Lung (tissue), 12 donors: ENCODE results near the gene EDC4. TPM values are rescaled to one million over a fixed set of nuclear protein-coding genes. Genes with fewer than 3 reads are reported as not detected.

ENCODE experiments used
- ATAC-seq: fragments of 200-7000 bp; cut with Tn5 transposase; one replicate; pipeline ENCODE4 v1.9.1; 2020; ENCODE audit warnings: moderate number of reproducible peaks; ENCODE audit not compliant: insufficient read depth, low FRiP score
- DNase-seq, 3 donors: peaks; one replicate each; pipeline ENCODE4 v3.0.0-alpha.2; 2013 to 2017
- H3K27ac ChIP-seq, 2 donors: one replicate each; pipeline ENCODE4 v1.5.1; 2013; ENCODE audit warnings: mild to moderate bottlenecking in 2 of 2, moderate library complexity in 2 of 2, control low read depth in 1 of 2, inconsistent platforms in 1 of 2, low read depth in 1 of 2, low read length in 1 of 2
- H3K27me3 ChIP-seq, 3 donors: one replicate each; pipeline ENCODE4 v1.5.1; 2013; ENCODE audit warnings: low read length in 2 of 3; ENCODE audit not compliant: control insufficient read depth in 3 of 3, insufficient read depth in 3 of 3
- H3K36me3 ChIP-seq, 4 donors: one replicate each; pipeline ENCODE4 v1.5.1; 2013; ENCODE audit warnings: low read length in 4 of 4, mild to moderate bottlenecking in 1 of 4, moderate library complexity in 1 of 4; ENCODE audit not compliant: control insufficient read depth in 4 of 4, insufficient read depth in 4 of 4
- H3K4me1 ChIP-seq, 5 donors: one replicate each; pipeline ENCODE4 v1.5.1; 2013; ENCODE audit warnings: low read length in 5 of 5, mild to moderate bottlenecking in 2 of 5, moderate library complexity in 1 of 5; ENCODE audit not compliant: control insufficient read depth in 5 of 5, insufficient read depth in 5 of 5
- H3K4me3 ChIP-seq: one replicate; pipeline ENCODE4 v1.5.1; 2013; ENCODE audit warnings: mild to moderate bottlenecking, control low read depth, moderate library complexity
- H3K9ac ChIP-seq, 2 donors: one replicate each; pipeline ENCODE4 v1.5.1; 2013; ENCODE audit warnings: low read length in 2 of 2, control low read depth in 1 of 2; ENCODE audit not compliant: insufficient read depth in 1 of 2
- H3K9me3 ChIP-seq, 4 donors: one replicate each; pipeline ENCODE4 v1.5.1; 2013; ENCODE audit warnings: low read length in 3 of 4, mild to moderate bottlenecking in 1 of 4, moderate library complexity in 1 of 4; ENCODE audit not compliant: control insufficient read depth in 4 of 4, insufficient read depth in 3 of 4
- WGBS, 2 donors: extraction: QIAGEN DNeasy Blood & Tissue Kit; methylation state at CpG; one replicate each; pipeline ENCODE4 v1.1.7; 2013; 5-methylcytosine and 5-hydroxymethylcytosine counted together
- polyA plus RNA-seq, 2 donors: library from polyadenylated mRNA; stranded (reverse); fragments of 200-250 nt; gene quantifications; one replicate each; pipeline ENCODE4 v1.2.1, GENCODE V29; 2013
- total RNA-seq, 2 donors: library from RNA; depleted of rRNA in 1 of 2; stranded (reverse); fragments of >200 nt in 1 of 2; gene quantifications; one replicate each; pipeline ENCODE4 v1.2.1, GENCODE V29; 2014 to 2021
- TF ChIP-seq, protein P1 (sequence below): IDR thresholded peaks from 2 replicates; pipeline ENCODE4 v1.5.1; 2012; ENCODE audit warnings: mild to moderate bottlenecking; ENCODE audit errors: control extremely low read depth, extremely low read depth
- donor health status: control.
- donor health status: control.
- donor health status: Bipolar disorder and iron deficiency.
- donor health status: healthy.
- donor health status: DM: yes; HTN: yes; CAD: no.

The EDC4 gene
- total and polyA plus RNA-seq, 4 donors = 33.5 to 60.5 (median 39.5) TPM

DNA sequence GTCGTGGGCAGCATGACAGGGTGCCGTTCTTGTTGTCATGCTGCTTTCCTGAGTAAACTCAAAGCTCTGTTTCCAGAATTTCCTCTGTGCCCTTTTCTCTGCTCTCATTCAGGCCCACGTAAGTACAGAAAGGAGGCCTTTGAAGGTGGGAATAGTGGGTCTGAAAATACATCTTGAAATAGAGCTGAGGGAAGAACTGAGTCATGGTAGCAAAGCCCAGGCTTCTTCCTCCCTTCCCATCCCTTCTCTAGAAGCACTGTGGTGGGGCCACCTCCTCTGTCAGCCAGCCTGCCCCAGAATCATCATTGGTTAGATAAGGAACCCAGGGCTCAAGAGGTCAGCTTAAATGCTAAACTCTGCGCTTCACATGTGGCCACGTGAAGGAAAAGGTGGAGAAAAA lies 49.4 kb downstream of the EDC4 start:
- ATAC-seq (no peak), DNase-seq (no peak)
- TF ChIP-seq, protein P1, sequence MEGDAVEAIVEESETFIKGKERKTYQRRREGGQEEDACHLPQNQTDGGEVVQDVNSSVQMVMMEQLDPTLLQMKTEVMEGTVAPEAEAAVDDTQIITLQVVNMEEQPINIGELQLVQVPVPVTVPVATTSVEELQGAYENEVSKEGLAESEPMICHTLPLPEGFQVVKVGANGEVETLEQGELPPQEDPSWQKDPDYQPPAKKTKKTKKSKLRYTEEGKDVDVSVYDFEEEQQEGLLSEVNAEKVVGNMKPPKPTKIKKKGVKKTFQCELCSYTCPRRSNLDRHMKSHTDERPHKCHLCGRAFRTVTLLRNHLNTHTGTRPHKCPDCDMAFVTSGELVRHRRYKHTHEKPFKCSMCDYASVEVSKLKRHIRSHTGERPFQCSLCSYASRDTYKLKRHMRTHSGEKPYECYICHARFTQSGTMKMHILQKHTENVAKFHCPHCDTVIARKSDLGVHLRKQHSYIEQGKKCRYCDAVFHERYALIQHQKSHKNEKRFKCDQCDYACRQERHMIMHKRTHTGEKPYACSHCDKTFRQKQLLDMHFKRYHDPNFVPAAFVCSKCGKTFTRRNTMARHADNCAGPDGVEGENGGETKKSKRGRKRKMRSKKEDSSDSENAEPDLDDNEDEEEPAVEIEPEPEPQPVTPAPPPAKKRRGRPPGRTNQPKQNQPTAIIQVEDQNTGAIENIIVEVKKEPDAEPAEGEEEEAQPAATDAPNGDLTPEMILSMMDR = no peak
- WGBS, 2 donors = 69 to 71% methylated on average over 5 of the region's 5 CpGs
- Histone ChIP-seq H3K4me3 (no peak overlapping the region), H3K27me3 (no peaks in the 10 kb centered on the region), H3K9ac (no peak overlapping the region), H3K9me3 (no peaks in the 10 kb centered on the region), H3K4me1 (peaks cover 0 to 15% (median 1%) of the 10 kb centered on the region in 5 donors), H3K27ac (peak overlapping the region in 1 of 2 donors; percentile 52), H3K36me3 (peaks cover 0 to 19% (median 12%) of the 10 kb centered on the region in 4 donors)

DNA sequence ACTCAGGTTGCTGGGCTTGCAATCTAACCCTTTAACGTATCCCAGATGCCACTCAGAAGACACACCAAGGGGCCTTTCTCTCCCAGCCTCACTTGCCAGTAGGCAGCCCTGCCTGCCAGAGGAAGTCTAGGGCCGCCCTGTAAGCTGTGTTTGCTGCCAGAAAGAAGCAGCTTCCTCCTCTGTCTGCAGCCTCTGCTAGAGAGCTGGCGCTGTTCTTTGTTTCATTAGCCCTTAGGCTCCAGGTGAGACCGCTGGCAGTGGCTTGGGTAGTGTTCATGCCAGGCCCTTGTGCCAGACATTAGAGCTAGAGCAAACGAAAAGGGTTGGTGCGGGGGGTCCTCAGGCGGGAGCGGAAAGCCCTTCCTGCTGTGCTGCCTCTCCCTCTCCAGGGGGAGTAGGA lies 49.9 kb downstream of the EDC4 start:
- no peak for DNase-seq
- Histone ChIP-seq H3K27ac (peak overlapping the region in 1 of 2 donors; percentile 23), H3K27me3 (no peaks in the 10 kb centered on the region), H3K4me1 (peaks cover 0 to 15% (median 0%) of the 10 kb centered on the region in 5 donors), H3K4me3 (no peak overlapping the region), H3K9me3 (no peaks in the 10 kb centered on the region), H3K9ac (no peak overlapping the region), H3K36me3 (peaks cover 0 to 22% (median 11%) of the 10 kb centered on the region in 4 donors)
- 69 to 79% methylated on average over 8 of the region's 8 CpGs for WGBS, 2 donors
- TF ChIP-seq, protein P1 = no peak
- no peak for ATAC-seq

DNA sequence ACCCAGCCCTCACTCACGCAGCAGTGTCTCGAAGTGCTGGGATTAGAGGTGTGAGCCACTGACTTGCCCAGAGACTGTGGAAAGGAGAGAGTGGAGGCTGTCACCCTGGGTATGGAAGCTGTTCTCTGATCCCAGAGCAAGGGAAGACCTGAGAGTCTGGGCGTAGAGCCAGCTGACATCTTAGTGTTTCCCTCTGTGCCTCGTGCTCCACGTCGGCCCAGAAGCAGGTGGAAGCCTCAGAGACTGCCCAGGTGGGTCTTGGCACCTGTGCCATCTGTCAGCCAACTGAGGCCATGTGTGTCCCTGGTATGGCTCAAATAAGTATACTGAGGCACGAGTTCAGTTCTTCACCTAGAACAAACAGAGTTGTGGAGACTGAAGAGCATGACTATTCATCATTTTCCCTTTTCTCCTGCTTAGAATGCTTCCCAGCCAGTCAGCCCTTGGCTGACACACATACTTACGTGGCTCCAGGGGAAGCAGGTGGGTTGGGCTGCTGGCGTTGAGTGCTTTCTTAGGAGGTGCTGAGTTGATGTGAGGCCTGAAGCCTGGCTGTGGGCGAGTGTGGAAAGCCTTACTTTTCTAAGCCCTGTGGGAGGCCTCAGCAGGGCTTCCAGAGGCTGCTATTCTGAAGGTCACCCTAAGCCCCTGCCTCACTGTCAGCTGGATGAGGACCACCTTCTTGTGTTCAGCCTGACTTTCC lies 50.7 kb downstream of the EDC4 start:
- H3K9ac ChIP-seq = no peak overlapping the region
- ATAC-seq (no peak), DNase-seq (no peak)
- H3K36me3 ChIP-seq = peaks cover 0 to 20% (median 11%) of the 10 kb centered on the region in 4 donors
- TF ChIP-seq, protein P1 = no peak
- peaks cover 0 to 15% (median 0%) of the 10 kb centered on the region in 5 donors for H3K4me1 ChIP-seq
- 74 to 83% methylated on average over 10 of the region's 10 CpGs for WGBS, 2 donors
- H3K27ac ChIP-seq = peak overlapping the region; percentile 23 to 46
- H3K27me3 ChIP-seq = no peaks in the 10 kb centered on the region
- no peaks in the 10 kb centered on the region for H3K9me3 ChIP-seq
- H3K4me3 ChIP-seq = no peak overlapping the region
